Measurements from ENCODE around the gene KCNC3.
"Not testable (repeated sequence)": the region's sequence is repeated elsewhere in the genome, so short reads cannot be mapped to it uniquely, and the experiment has no call there.

Gene KCNC3

GRCh38 chr19:50362030-50362412 lies 32.8 kb upstream of the KCNC3 start:
- Histone ChIP-seq H3K27me3 (ENCODE audit: low read depth) (no peaks in the 10 kb centered on the region), H3K4me1 (no peaks in the 10 kb centered on the region; the same call in 1 of the 2 replicates), H3K4me3 (no peak overlapping the region), H3K9me3 (no peaks in the 10 kb centered on the region), H3K36me3 (replicated peaks) (no peaks in the 10 kb centered on the region)
- DNase-seq (ENCODE audit: low spot score in 2 of 2) = no peak
- in situ Hi-C loops (cut with MboI; ENCODE audit: low sequenced_read_pairs) = loop anchor here (25.0 kb wide), 1 partner anchor 550 kb away; the partner anchor contains the start of gene KLK4

- no peaks in the 10 kb centered on the region for H3K36me3 ChIP-seq (replicated peaks)
- no peak for DNase-seq (ENCODE audit: low spot score in 2 of 2)
- no peaks in the 10 kb centered on the region for H3K9me3 ChIP-seq
- H3K4me1 ChIP-seq = no peaks in the 10 kb centered on the region; the same call in 1 of the 2 replicates
- in situ Hi-C loops (cut with MboI; ENCODE audit: low sequenced_read_pairs) = loop anchor here (25.0 kb wide), 1 partner anchor 551 kb away; the partner anchor contains the start of gene KLK4
- H3K27me3 ChIP-seq (ENCODE audit: low read depth) = no peaks in the 10 kb centered on the region
- H3K4me3 ChIP-seq = no peak overlapping the region
Measured at GRCh38 chr19:50361290-50362029, 32.3 kb upstream of the KCNC3 start.

GRCh38 chr19:50359328-50359818 lies 30.2 kb upstream of the KCNC3 start:
- Histone ChIP-seq H3K4me1 (no peaks in the 10 kb centered on the region; the same call in 1 of the 2 replicates), H3K36me3 (replicated peaks) (no peaks in the 10 kb centered on the region), H3K9me3 (no peaks in the 10 kb centered on the region), H3K4me3 (no peak overlapping the region), H3K27me3 (ENCODE audit: low read depth) (peaks cover 3% of the 10 kb centered on the region; the same call in 1 of the 2 replicates)
- no peak for DNase-seq (ENCODE audit: low spot score in 2 of 2)
- in situ Hi-C loops (cut with MboI; ENCODE audit: low sequenced_read_pairs) = loop anchor here (25.0 kb wide), 1 partner anchor 553 kb away; the partner anchor contains the start of gene KLK4

GRCh38 chr19:50358483-50359327 lies 29.5 kb upstream of the KCNC3 start:
- no peak for DNase-seq (ENCODE audit: low spot score in 2 of 2)
- Histone ChIP-seq H3K27me3 (ENCODE audit: low read depth) (peaks cover 3% of the 10 kb centered on the region; the same call in 1 of the 2 replicates), H3K4me3 (no peak overlapping the region), H3K4me1 (no peaks in the 10 kb centered on the region; the same call in 1 of the 2 replicates), H3K36me3 (replicated peaks) (no peaks in the 10 kb centered on the region), H3K9me3 (no peaks in the 10 kb centered on the region)
- in situ Hi-C loops (cut with MboI; ENCODE audit: low sequenced_read_pairs) = loop anchor here (25.0 kb wide), 1 partner anchor 554 kb away; the partner anchor contains the start of gene KLK4

- H3K4me3 ChIP-seq = no peak overlapping the region
- H3K9me3 ChIP-seq = no peaks in the 10 kb centered on the region
- H3K27me3 ChIP-seq (ENCODE audit: low read depth) = peaks cover 3% of the 10 kb centered on the region; the same call in 1 of the 2 replicates
- peak; percentile 68 to 83 for DNase-seq (ENCODE audit: low spot score in 2 of 2)
- in situ Hi-C loops (cut with MboI; ENCODE audit: low sequenced_read_pairs) = loop anchor here (25.0 kb wide), 1 partner anchor 555 kb away; the partner anchor contains the start of gene KLK4
- no peaks in the 10 kb centered on the region; the same call in 1 of the 2 replicates for H3K4me1 ChIP-seq
- no peaks in the 10 kb centered on the region for H3K36me3 ChIP-seq (replicated peaks)
Measured at GRCh38 chr19:50357178-50358100, 28.3 kb upstream of the KCNC3 start.

GRCh38 chr19:50356691-50357177 lies 27.6 kb upstream of the KCNC3 start:
- Histone ChIP-seq H3K36me3 (replicated peaks) (no peaks in the 10 kb centered on the region), H3K4me3 (no peak overlapping the region), H3K27me3 (ENCODE audit: low read depth) (peaks cover 3% of the 10 kb centered on the region; the same call in 1 of the 2 replicates), H3K9me3 (no peaks in the 10 kb centered on the region), H3K4me1 (no peaks in the 10 kb centered on the region; the same call in 1 of the 2 replicates)
- DNase-seq (ENCODE audit: low spot score in 2 of 2) = no peak
- in situ Hi-C loops (cut with MboI; ENCODE audit: low sequenced_read_pairs) = loop anchor here (25.0 kb wide), 1 partner anchor 556 kb away; the partner anchor contains the start of gene KLK4

- not testable (repeated sequence) for H3K27me3 ChIP-seq (ENCODE audit: low read depth); H3K36me3 ChIP-seq (replicated peaks); H3K4me3 ChIP-seq; H3K9me3 ChIP-seq; DNase-seq (ENCODE audit: low spot score in 2 of 2); H3K4me1 ChIP-seq
- in situ Hi-C loops (cut with MboI; ENCODE audit: low sequenced_read_pairs) = loop anchor here (25.0 kb wide), 1 partner anchor 559 kb away; the partner anchor contains the start of gene KLK4
Measured at GRCh38 chr19:50353487-50353880, 24.3 kb upstream of the KCNC3 start.

GRCh38 chr19:50352242-50352641 lies 23.1 kb upstream of the KCNC3 start:
- no peak overlapping the region for H3K4me3 ChIP-seq
- peaks cover 3% of the 10 kb centered on the region; the same call in 1 of the 2 replicates for H3K27me3 ChIP-seq (ENCODE audit: low read depth)
- H3K9me3 ChIP-seq = no peaks in the 10 kb centered on the region
- no peaks in the 10 kb centered on the region; the same call in 1 of the 2 replicates for H3K4me1 ChIP-seq
- no peaks in the 10 kb centered on the region for H3K36me3 ChIP-seq (replicated peaks)
- in situ Hi-C loops (cut with MboI; ENCODE audit: low sequenced_read_pairs) = loop anchor here (25.0 kb wide), 1 partner anchor 560 kb away; the partner anchor contains the start of gene KLK4
- no peak for DNase-seq (ENCODE audit: low spot score in 2 of 2)

GRCh38 chr19:50349277-50350057 lies 20.3 kb upstream of the KCNC3 start:
- no peak overlapping the region for H3K4me3 ChIP-seq
- DNase-seq (ENCODE audit: low spot score in 2 of 2) = no peak
- in situ Hi-C loops (cut with MboI; ENCODE audit: low sequenced_read_pairs) = loop anchor here (25.0 kb wide), 1 partner anchor 563 kb away; the partner anchor contains the start of gene KLK4
- H3K9me3 ChIP-seq = no peaks in the 10 kb centered on the region; the same call in 1 of the 2 replicates
- H3K27me3 ChIP-seq (ENCODE audit: low read depth) = no peaks in the 10 kb centered on the region
- H3K4me1 ChIP-seq = no peaks in the 10 kb centered on the region
- H3K36me3 ChIP-seq (replicated peaks) = no peaks in the 10 kb centered on the region

GRCh38 chr19:50347089-50347581 lies 18.0 kb upstream of the KCNC3 start:
- DNase-seq (ENCODE audit: low spot score in 2 of 2); H3K27me3 ChIP-seq (ENCODE audit: low read depth); H3K9me3 ChIP-seq; H3K4me1 ChIP-seq; H3K4me3 ChIP-seq; H3K36me3 ChIP-seq (replicated peaks); in situ Hi-C loops (cut with MboI; ENCODE audit: low sequenced_read_pairs): not testable (repeated sequence)

GRCh38 chr19:50344661-50345318 lies 15.6 kb upstream of the KCNC3 start:
- Histone ChIP-seq H3K9me3 (no peaks in the 10 kb centered on the region; the same call in 1 of the 2 replicates), H3K4me1 (no peaks in the 10 kb centered on the region), H3K4me3 (no peak overlapping the region), H3K27me3 (ENCODE audit: low read depth) (no peaks in the 10 kb centered on the region), H3K36me3 (replicated peaks) (no peaks in the 10 kb centered on the region)
- no peak for DNase-seq (ENCODE audit: low spot score in 2 of 2)
- in situ Hi-C loops (cut with MboI; ENCODE audit: low sequenced_read_pairs) = no loop called here

Data from HAP-1 (cell line).